SK-N-SH treated with all-trans-retinoic acid at 6 μM for 48 hours (cell line): Measurements from ENCODE around the gene MED27.

Source experiments
- ATAC-seq: fragments of 200-7000 bp; cut with Tn5 transposase; 3 replicates; pipeline ENCODE4 v1.9.1; 2020; ENCODE audit warnings: mild to moderate bottlenecking, moderate library complexity
- ARNTL ChIP-seq: fragments of 450-650 bp; formaldehyde crosslinking; IDR thresholded peaks from 2 replicates; pipeline ENCODE4 v1.5.0; 2020; ENCODE audit warnings: low read depth, mild to moderate bottlenecking, moderate library complexity, borderline replicate concordance
- BACH2 ChIP-seq: fragments of 250-450 bp; sonication (Bioruptor Pico); IDR thresholded peaks from 2 replicates; pipeline ENCODE4 v1.9.0; 2021; ENCODE audit warnings: mild to moderate bottlenecking, borderline replicate concordance
- CREB5 ChIP-seq: fragments of 250-450 bp; sonication (Bioruptor Pico); IDR thresholded peaks from 2 replicates; pipeline ENCODE4 v1.5.1; 2020; ENCODE audit warnings: low read depth, mild to moderate bottlenecking, moderate library complexity
- CSDC2 ChIP-seq: fragments of 250-450 bp; sonication (Bioruptor Pico); IDR thresholded peaks from 2 replicates; pipeline ENCODE4 v1.5.0; 2020; ENCODE audit warnings: mild to moderate bottlenecking, moderate library complexity
- ESRRG ChIP-seq: fragments of 250-450 bp; sonication (Bioruptor Pico); IDR thresholded peaks from 2 replicates; pipeline ENCODE4 v1.6.1; 2021; ENCODE audit warnings: mild to moderate bottlenecking
- GLIS3 ChIP-seq: fragments of 250-450 bp; sonication (Bioruptor Pico); IDR thresholded peaks from 2 replicates; pipeline ENCODE4 v1.5.0; 2020; ENCODE audit warnings: mild to moderate bottlenecking, moderate library complexity
- ISL1 ChIP-seq: fragments of 250-450 bp; sonication (Bioruptor Pico); IDR thresholded peaks from 2 replicates; pipeline ENCODE4 v2.1.2; 2022; ENCODE audit warnings: mild to moderate bottlenecking, moderate library complexity
- OSR1 ChIP-seq: fragments of 250-450 bp; sonication (Bioruptor Pico); IDR thresholded peaks from 2 replicates; pipeline ENCODE4 v1.8.0; 2022; ENCODE audit warnings: moderate library complexity, mild to moderate bottlenecking, inconsistent platforms
- PATZ1 ChIP-seq: fragments of 250-450 bp; sonication (Bioruptor Pico); IDR thresholded peaks from 2 replicates; pipeline ENCODE4 v1.8.0; 2020; ENCODE audit warnings: mild to moderate bottlenecking, moderate library complexity, borderline replicate concordance
- POU6F1 ChIP-seq: fragments of 250-450 bp; sonication (Bioruptor Pico); IDR thresholded peaks from 2 replicates; pipeline ENCODE4 v1.8.0; 2021; ENCODE audit warnings: low read depth, mild to moderate bottlenecking, moderate library complexity, borderline replicate concordance
- PPARA ChIP-seq: fragments of 250-450 bp; sonication (Bioruptor Pico); IDR thresholded peaks from 2 replicates; pipeline ENCODE4 v1.5.0; 2020; ENCODE audit warnings: mild to moderate bottlenecking, borderline replicate concordance
- RARB ChIP-seq: fragments of 250-450 bp; sonication (Bioruptor Pico); IDR thresholded peaks from 2 replicates; pipeline ENCODE4 v1.8.0; 2021; ENCODE audit warnings: mild to moderate bottlenecking, moderate library complexity
- SNAI2 ChIP-seq: fragments of 250-450 bp; sonication (Bioruptor Pico); IDR thresholded peaks from 2 replicates; pipeline ENCODE4 v1.5.0; 2020; ENCODE audit warnings: mild to moderate bottlenecking, moderate library complexity
- TCF4 ChIP-seq: fragments of 250-450 bp; sonication (Bioruptor Pico); IDR thresholded peaks from 2 replicates; pipeline ENCODE4 v1.8.0; 2021; ENCODE audit warnings: mild to moderate bottlenecking, moderate library complexity, borderline replicate concordance
- TOX ChIP-seq: fragments of 250-450 bp; sonication (Bioruptor Pico); IDR thresholded peaks from 2 replicates; pipeline ENCODE4 v1.8.0; 2021; ENCODE audit warnings: mild to moderate bottlenecking, moderate library complexity, borderline replicate concordance
- TSHZ2 ChIP-seq: fragments of 250-450 bp; sonication (Bioruptor Pico); IDR thresholded peaks from 2 replicates; pipeline ENCODE4 v1.5.0; 2020; ENCODE audit warnings: mild to moderate bottlenecking, moderate library complexity
- ZC3H10 ChIP-seq: fragments of 250-450 bp; sonication (Bioruptor Pico); IDR thresholded peaks from 2 replicates; pipeline ENCODE4 v1.5.1; 2021; ENCODE audit warnings: mild to moderate bottlenecking, moderate library complexity
- ZFP3 ChIP-seq: fragments of 250-450 bp; sonication (Bioruptor Pico); IDR thresholded peaks from 2 replicates; pipeline ENCODE4 v1.5.0; 2020; ENCODE audit warnings: mild to moderate bottlenecking, moderate library complexity
- ZFP30 ChIP-seq: fragments of 450-650 bp; formaldehyde crosslinking; IDR thresholded peaks from 2 replicates; pipeline ENCODE4 v1.5.0; 2022; ENCODE audit warnings: mild to moderate bottlenecking, moderate library complexity
- ZNF565 ChIP-seq: fragments of 450-650 bp; formaldehyde crosslinking; conservative IDR thresholded peaks from 2 replicates; pipeline ENCODE4 v1.5.0; 2020; ENCODE audit warnings: low read depth, mild to moderate bottlenecking, moderate library complexity
- ZNF70 ChIP-seq: fragments of 450-650 bp; formaldehyde crosslinking; IDR thresholded peaks from 2 replicates; pipeline ENCODE4 v1.5.0; 2020; ENCODE audit warnings: mild to moderate bottlenecking, moderate library complexity
- ZNF8 ChIP-seq: fragments of 450-650 bp; formaldehyde crosslinking; IDR thresholded peaks from 2 replicates; pipeline ENCODE4 v1.5.0; 2020; ENCODE audit warnings: mild to moderate bottlenecking, moderate library complexity

Gene MED27

GRCh38 chr9:131926360-131926922, 153.2 kb downstream of the MED27 start:
- ATAC-seq = no peak
- no peak for TF ChIP-seq CREB5 (CRISPR knock-in tag)
- no peak for TF ChIP-seq OSR1
- TF ChIP-seq ZC3H10 (CRISPR knock-in tag) = no peak
- no peak for TF ChIP-seq ESRRG (CRISPR knock-in tag)
- no peak for TF ChIP-seq GLIS3 (CRISPR knock-in tag)
- TF ChIP-seq TSHZ2 = no peak
- TF ChIP-seq ARNTL (CRISPR knock-in tag) = no peak
- TF ChIP-seq CSDC2 (CRISPR knock-in tag) = no peak
- no peak for TF ChIP-seq ISL1 (CRISPR knock-in tag)
- no peak for TF ChIP-seq ZFP30 (CRISPR knock-in tag)
- no peak for TF ChIP-seq ZNF70 (CRISPR knock-in tag)
- TF ChIP-seq ZFP3 (CRISPR knock-in tag) = no peak
- TF ChIP-seq TOX = no peak
- TF ChIP-seq TCF4 (CRISPR knock-in tag) = no peak
- TF ChIP-seq PATZ1 (CRISPR knock-in tag) = no peak
- no peak for TF ChIP-seq ZNF565
- TF ChIP-seq POU6F1 (CRISPR knock-in tag) = no peak
- TF ChIP-seq ZNF8 (CRISPR knock-in tag) = no peak
- TF ChIP-seq BACH2 (CRISPR knock-in tag) = no peak
- TF ChIP-seq, all 23 proteins: peak for 0

- ATAC-seq = no peak
- TF ChIP-seq POU6F1 (CRISPR knock-in tag) = no peak
- no peak for TF ChIP-seq CREB5 (CRISPR knock-in tag)
- TF ChIP-seq ZC3H10 (CRISPR knock-in tag) = no peak
- TF ChIP-seq PATZ1 (CRISPR knock-in tag) = no peak
- no peak for TF ChIP-seq ZFP3 (CRISPR knock-in tag)
- TF ChIP-seq GLIS3 (CRISPR knock-in tag) = no peak
- no peak for TF ChIP-seq ZNF8 (CRISPR knock-in tag)
- no peak for TF ChIP-seq PPARA (CRISPR knock-in tag)
- TF ChIP-seq SNAI2 (CRISPR knock-in tag) = no peak
- TF ChIP-seq TSHZ2 = no peak
- no peak for TF ChIP-seq TOX
- TF ChIP-seq RARB (CRISPR knock-in tag) = no peak
Measured at GRCh38 chr9:131925677-131926177, 153.9 kb downstream of the MED27 start.
